IMR-90 (cell line): ENCODE measurements around the gene PRDM9. TPM values are rescaled to one million over a fixed set of nuclear protein-coding genes. Genes with fewer than 3 reads are reported as not detected.

Experiments
- ATAC-seq: fragments of 200-7000 bp; cut with Tn5 transposase; 2 replicates; pipeline ENCODE4 v1.9.1; 2020; ENCODE audit warnings: low read depth, mild to moderate bottlenecking, moderate library complexity
- BruUV-seq: library from RNA; stranded (reverse); fragments of 400-500 nt; replicated peaks from 2 replicates; lab custom pipeline; 2021; lab: Mats Ljungman, UMichigan
- CTCF ChIA-PET: fragments of 300-600 bp; formaldehyde crosslinking; extraction: SDS; loops from one replicate; lab custom pipeline; 2021; ENCODE audit warnings: antibody characterized with exemption; lab: Yijun Ruan, JAX
- POLR2A ChIA-PET: fragments of 300-600 bp; sonication (Branson Sonifier 250); formaldehyde crosslinking; loops from one replicate; lab custom pipeline; 2022; ENCODE audit warnings: antibody characterized with exemption; ENCODE audit not compliant: unreplicated experiment; lab: Charles Lee
- DNase-seq: peaks from one replicate; pipeline ENCODE4 v3.0.0; 2013
- H2AFZ ChIP-seq: replicated peaks from 2 replicates; pipeline ENCODE3; 2013; ENCODE audit warnings: low read length, mild to moderate bottlenecking; ENCODE audit not compliant: poor library complexity
- H2AK5ac ChIP-seq: 2 replicates; pipeline ENCODE4 v1.6.1; 2013; ENCODE audit warnings: low read depth, low read length, inconsistent platforms
- H2AK9ac ChIP-seq: replicated peaks from 2 replicates; pipeline ENCODE3; 2013; ENCODE audit warnings: mild to moderate bottlenecking, low read depth, low read length, moderate library complexity; ENCODE audit not compliant: poor library complexity
- H2BK120ac ChIP-seq: 2 replicates; pipeline ENCODE4 v1.6.1; 2013; ENCODE audit warnings: low read depth, low read length, inconsistent platforms
- H2BK15ac ChIP-seq: 3 replicates; pipeline ENCODE4 v1.6.1; 2013; ENCODE audit warnings: low read depth, low read length, inconsistent platforms
- H2BK20ac ChIP-seq: 2 replicates; pipeline ENCODE4 v1.6.1; 2013; ENCODE audit warnings: low read depth, mild to moderate bottlenecking, inconsistent platforms, low read length, moderate library complexity
- H2BK5ac ChIP-seq: 2 replicates; pipeline ENCODE4 v1.6.1; 2013; ENCODE audit warnings: mild to moderate bottlenecking, low read depth, low read length, inconsistent platforms; ENCODE audit not compliant: poor library complexity, severe bottlenecking
- H3K14ac ChIP-seq: replicated peaks from 2 replicates; pipeline ENCODE4 v1.6.1; 2013; ENCODE audit warnings: low read depth, low read length, inconsistent platforms
- H3K18ac ChIP-seq: 2 replicates; pipeline ENCODE4 v1.6.1; 2013; ENCODE audit warnings: low read depth, low read length, control low read depth
- H3K23ac ChIP-seq: 2 replicates; pipeline ENCODE4 v1.6.1; 2013; ENCODE audit warnings: low read depth, low read length, inconsistent platforms
- H3K27ac ChIP-seq: 2 replicates; pipeline ENCODE4 v1.5.1; 2013; ENCODE audit warnings: mild to moderate bottlenecking, control low read depth, low read length; ENCODE audit not compliant: insufficient read depth
- H3K27me3 ChIP-seq: 2 replicates; pipeline ENCODE4 v1.6.1; 2013; ENCODE audit warnings: low read length; ENCODE audit not compliant: control insufficient read depth, insufficient read depth
- H3K36me3 ChIP-seq: 2 replicates; pipeline ENCODE4 v1.6.1; 2013; ENCODE audit warnings: low read length, mixed read lengths; ENCODE audit not compliant: control insufficient read depth, insufficient read depth
- H3K4ac ChIP-seq: 2 replicates; pipeline ENCODE4 v1.6.1; 2013; ENCODE audit warnings: low read depth, low read length, inconsistent platforms
- H3K4me1 ChIP-seq: 2 replicates; pipeline ENCODE4 v1.6.1; 2013; ENCODE audit warnings: low read length, mixed read lengths; ENCODE audit not compliant: control insufficient read depth, insufficient read depth
- H3K4me2 ChIP-seq: 2 replicates; pipeline ENCODE4 v1.6.1; 2013; ENCODE audit warnings: low read depth, mild to moderate bottlenecking, control low read depth, low read length, moderate library complexity
- H3K4me3 ChIP-seq: 2 replicates; pipeline ENCODE4 v1.5.1; 2013; ENCODE audit warnings: low read depth, mild to moderate bottlenecking, control low read depth, low read length, moderate library complexity; ENCODE audit not compliant: insufficient read depth
- H3K56ac ChIP-seq: 2 replicates; pipeline ENCODE4 v1.6.1; 2013; ENCODE audit warnings: low read length, inconsistent platforms; ENCODE audit not compliant: insufficient read depth; ENCODE audit errors: extremely low read depth
- H3K79me1 ChIP-seq, 2 experiments: 2 replicates each; pipeline ENCODE4 v1.6.1; 2013; ENCODE audit warnings: low read length in 2 of 2, inconsistent platforms in 1 of 2, low read depth in 1 of 2
- H3K9ac ChIP-seq: 2 replicates; pipeline ENCODE4 v1.6.1; 2013; ENCODE audit warnings: low read depth, low read length, control low read depth
- H3K9me1 ChIP-seq: 2 replicates; pipeline ENCODE4 v1.6.1; 2013; ENCODE audit warnings: low read length, inconsistent platforms; ENCODE audit not compliant: insufficient read depth
- H3K9me3 ChIP-seq: 2 replicates; pipeline ENCODE4 v1.6.1; 2013; ENCODE audit warnings: low read length; ENCODE audit not compliant: control insufficient read depth, insufficient read depth
- H4K20me1 ChIP-seq: 2 replicates; pipeline ENCODE4 v1.6.1; 2013; ENCODE audit warnings: low read length, inconsistent platforms; ENCODE audit not compliant: insufficient read depth
- H4K5ac ChIP-seq: 2 replicates; pipeline ENCODE4 v1.6.1; 2013; ENCODE audit warnings: mild to moderate bottlenecking, low read depth, low read length, control low read depth
- H4K8ac ChIP-seq, 2 experiments: 2 replicates each; pipeline ENCODE4 v1.6.1; 2013; ENCODE audit warnings: low read depth in 2 of 2, low read length in 2 of 2, control low read depth in 1 of 2, inconsistent platforms in 1 of 2
- H4K91ac ChIP-seq: 2 replicates; pipeline ENCODE4 v1.6.1; 2013; ENCODE audit warnings: low read depth, low read length, inconsistent platforms; ENCODE audit not compliant: insufficient read depth
- BHLHE40 ChIP-seq: fragments of 150-350 bp; IDR thresholded peaks from 2 replicates; pipeline ENCODE4 v1.6.1; 2016; ENCODE audit warnings: mild to moderate bottlenecking, low read depth, low read length
- CEBPB ChIP-seq: IDR thresholded peaks from 2 replicates; pipeline ENCODE4 v1.6.1; 2012; ENCODE audit warnings: low read depth, low read length, improper control_type of control experiment
- CHD1 ChIP-seq: IDR thresholded peaks from 2 replicates; pipeline ENCODE4 v1.6.1; 2012; ENCODE audit warnings: low read depth, low read length, improper control_type of control experiment
- FOS ChIP-seq: fragments of 150-350 bp; IDR thresholded peaks from 2 replicates; pipeline ENCODE4 v1.6.1; 2016; ENCODE audit warnings: low read depth, low read length
- MAFK ChIP-seq: IDR thresholded peaks from 2 replicates; pipeline ENCODE4 v1.6.1; 2012; ENCODE audit warnings: low read depth, low read length, improper control_type of control experiment
- MAZ ChIP-seq: IDR thresholded peaks from 2 replicates; pipeline ENCODE4 v1.6.1; 2012; ENCODE audit warnings: low read depth, mild to moderate bottlenecking, low read length, improper control_type of control experiment, moderate library complexity, borderline replicate concordance
- MXI1 ChIP-seq: IDR thresholded peaks from 2 replicates; pipeline ENCODE4 v1.6.1; 2012; ENCODE audit warnings: low read depth, mild to moderate bottlenecking, low read length, moderate library complexity, borderline replicate concordance
- NFE2L2 ChIP-seq: fragments of 150-350 bp; IDR thresholded peaks from 2 replicates; pipeline ENCODE4 v1.6.1; 2016; ENCODE audit warnings: low read depth, mild to moderate bottlenecking, low read length
- RAD21 ChIP-seq: IDR thresholded peaks from 2 replicates; pipeline ENCODE4 v1.6.1; 2012; ENCODE audit warnings: low read length, improper control_type of control experiment
- RCOR1 ChIP-seq: IDR thresholded peaks from 2 replicates; pipeline ENCODE4 v1.6.1; 2012; ENCODE audit warnings: mild to moderate bottlenecking, low read length, improper control_type of control experiment; ENCODE audit not compliant: insufficient replicate concordance
- RFX5 ChIP-seq: IDR thresholded peaks from 2 replicates; pipeline ENCODE4 v1.8.0; 2012; ENCODE audit warnings: low read depth, mild to moderate bottlenecking, low read length, moderate library complexity
- USF2 ChIP-seq: fragments of 150-350 bp; IDR thresholded peaks from 2 replicates; pipeline ENCODE4 v1.6.1; 2017; ENCODE audit warnings: mild to moderate bottlenecking, antibody characterized with exemption, low read length, low read depth
- WGBS, 2 experiments: methylation state at CpG; one replicate each; pipeline versions ENCODE4 v1.1.5 to v1.1.7; 2013; ENCODE audit warnings: missing lambda C conversion rate in 2 of 2; ENCODE audit not compliant: insufficient read length in 1 of 2; ENCODE audit errors: extremely low coverage in 2 of 2; 5-methylcytosine and 5-hydroxymethylcytosine counted together
- dilution Hi-C: fragments of 300-500 bp; cut with HindIII; formaldehyde crosslinking; loops from one replicate; pipeline ENCODE4 v1.14.3; 2018; ENCODE audit warnings: low sequenced_read_pairs; ENCODE audit not compliant: unreplicated experiment
- in situ Hi-C: fragments of 300-500 bp; cut with MboI; formaldehyde crosslinking; loops from 3 replicates; pipeline ENCODE4 v1.14.3; 2019; ENCODE audit warnings: low sequenced_read_pairs, inconsistent platforms, mixed read lengths
- intact Hi-C: fragments of 100-400 bp; cut with micrococcal nuclease; formaldehyde crosslinking; loops from 2 replicates; pipeline ENCODE4 v1.10.0; 2022
- polyA plus RNA-seq, 3 experiments: library from polyadenylated mRNA; depleted of rRNA; stranded (reverse); fragments of >200 nt; gene quantifications; 2 replicates each; pipeline ENCODE4 v1.2.3, GENCODE V29; 2012; ENCODE audit warnings: low replicate concordance in 1 of 3
- total RNA-seq: library from RNA; depleted of rRNA; stranded (reverse); fragments of >200 nt; gene quantifications from 2 replicates; pipeline ENCODE4 v1.2.3, GENCODE V29; 2012

Gene PRDM9
- total and polyA plus RNA-seq, 2 of the 4 experiments (the other 2 are of a cell fraction), result not detected

DNA sequence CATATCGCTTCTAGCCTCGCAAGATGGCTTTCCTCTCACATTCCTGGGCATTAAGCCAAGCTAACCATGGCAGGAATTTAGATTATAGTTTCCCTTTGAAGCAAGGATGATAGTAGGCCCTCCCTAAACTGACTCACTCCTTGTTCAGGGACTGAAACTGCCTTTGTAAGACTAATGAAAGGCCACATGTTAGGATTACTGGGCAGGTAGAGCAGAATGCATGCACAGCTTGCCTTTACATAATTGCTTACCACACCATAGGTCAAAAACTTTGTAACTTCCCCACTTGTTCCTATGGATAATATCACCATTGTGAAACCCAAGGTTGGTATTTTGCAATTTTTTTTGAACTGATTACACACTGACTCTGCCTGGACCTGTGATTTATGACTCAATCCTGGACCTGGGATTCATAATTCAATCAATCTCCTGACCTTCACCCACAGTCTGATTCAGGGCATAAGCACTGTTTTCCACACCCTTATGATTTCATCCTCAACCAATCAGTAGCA lies 41.0 kb upstream of the PRDM9 start:
- dilution Hi-C loops (no loop called here), intact Hi-C loops (no loop called here), in situ Hi-C loops (no loop called here)
- Histone ChIP-seq H2BK20ac (no peak overlapping the region), H4K91ac (no peak overlapping the region), H3K27me3 (no peaks in the 10 kb centered on the region), H2BK120ac (no peak overlapping the region), H3K9me1 (no peaks in the 10 kb centered on the region), H3K9me3 (peaks cover 7% of the 10 kb centered on the region), H3K4ac (no peak overlapping the region), H3K14ac (no peak overlapping the region), H3K23ac (no peak overlapping the region), H2AK5ac (no peak overlapping the region), H2AFZ (no peak overlapping the region), H2AK9ac (no peak overlapping the region), H4K20me1 (no peaks in the 10 kb centered on the region), H2BK15ac (no peak overlapping the region), H4K8ac (no peak overlapping the region), H3K27ac (no peak overlapping the region), H3K9ac (no peak overlapping the region), H3K79me1 (no peaks in the 10 kb centered on the region), H3K18ac (no peak overlapping the region), H3K4me2 (no peak overlapping the region), H3K56ac (no peak overlapping the region), H3K36me3 (no peaks in the 10 kb centered on the region), H4K5ac (no peak overlapping the region), H3K4me1 (no peaks in the 10 kb centered on the region), H2BK5ac (no peak overlapping the region), H3K4me3 (no peak overlapping the region)
- DNase-seq (no peak), ATAC-seq (no peak)
- POLR2A ChIA-PET, result no interaction called here
- CTCF ChIA-PET, result no interaction called here
- TF ChIP-seq RCOR1 (no peak), FOS (no peak), RFX5 (no peak), RAD21 (no peak), MAFK (no peak), USF2 (no peak), BHLHE40 (no peak), CHD1 (no peak), MXI1 (no peak), CEBPB (no peak), NFE2L2 (no peak), MAZ (no peak)
- no TSS peak for BruUV-seq
- WGBS, 2 experiments, result no CpG with 5 or more reads among the region's 2 CpGs
